Endothelial cell of umbilical vein (primary cell): Measurements from ENCODE around the gene RAD18.

Source experiments
- EZH2 ChIP-seq: IDR thresholded peaks from 2 replicates; pipeline ENCODE4 v1.6.1; 2012; ENCODE audit warnings: borderline replicate concordance, low read depth, mild to moderate bottlenecking, moderate library complexity, low read length, inconsistent platforms; ENCODE audit not compliant: severe bottlenecking
- GATA2 ChIP-seq: IDR thresholded peaks from 2 replicates; pipeline ENCODE4 v1.7.0; 2011; ENCODE audit warnings: low read depth, mild to moderate bottlenecking, moderate library complexity, mixed read lengths, low read length; ENCODE audit not compliant: insufficient read length, insufficient read depth
- POLR2AphosphoS5 ChIP-seq: IDR thresholded peaks from 2 replicates; pipeline ENCODE4 v1.6.1; 2012; ENCODE audit warnings: low read depth, mild to moderate bottlenecking, control low read depth, low read length, moderate library complexity; ENCODE audit not compliant: insufficient read depth
- TF ChIP-seq, protein P1 (sequence below), 2 donors: IDR thresholded peaks; 1 replicate in 1 of 2; 2 replicates in 1 of 2; pipeline ENCODE4 v1.5.1; 2011; ENCODE audit warnings: low read length in 2 of 2, mild to moderate bottlenecking in 2 of 2, moderate library complexity in 2 of 2, control low read depth in 1 of 2, inconsistent platforms in 1 of 2, low read depth in 1 of 2; ENCODE audit not compliant: insufficient read depth in 1 of 2; ENCODE audit errors: extremely low read depth in 1 of 2
- TF ChIP-seq, protein P2 (sequence below): IDR thresholded peaks from 2 replicates; pipeline ENCODE4 v1.6.1; 2011; ENCODE audit not compliant: insufficient read depth, insufficient read length

DNA sequence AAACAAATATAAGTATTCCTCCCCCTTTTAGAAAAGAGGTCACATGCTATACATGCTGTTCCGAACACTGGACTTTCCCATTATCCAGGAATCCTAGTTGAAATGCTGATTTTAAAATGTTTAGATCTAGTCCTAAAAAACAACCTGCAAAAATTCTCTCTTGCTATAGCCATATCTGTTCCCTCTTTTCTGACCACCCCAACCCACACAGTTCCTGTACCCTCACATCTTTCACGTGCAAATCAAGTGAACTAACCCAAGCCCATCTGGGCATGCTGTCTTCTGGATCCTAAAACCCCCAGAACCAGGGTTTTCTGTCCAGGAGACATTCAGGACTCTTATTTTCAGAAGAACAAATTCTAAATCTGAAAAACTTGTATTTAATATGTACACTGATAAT is 67.4 kb downstream of the RAD18 start:
- TF ChIP-seq, protein P1, sequence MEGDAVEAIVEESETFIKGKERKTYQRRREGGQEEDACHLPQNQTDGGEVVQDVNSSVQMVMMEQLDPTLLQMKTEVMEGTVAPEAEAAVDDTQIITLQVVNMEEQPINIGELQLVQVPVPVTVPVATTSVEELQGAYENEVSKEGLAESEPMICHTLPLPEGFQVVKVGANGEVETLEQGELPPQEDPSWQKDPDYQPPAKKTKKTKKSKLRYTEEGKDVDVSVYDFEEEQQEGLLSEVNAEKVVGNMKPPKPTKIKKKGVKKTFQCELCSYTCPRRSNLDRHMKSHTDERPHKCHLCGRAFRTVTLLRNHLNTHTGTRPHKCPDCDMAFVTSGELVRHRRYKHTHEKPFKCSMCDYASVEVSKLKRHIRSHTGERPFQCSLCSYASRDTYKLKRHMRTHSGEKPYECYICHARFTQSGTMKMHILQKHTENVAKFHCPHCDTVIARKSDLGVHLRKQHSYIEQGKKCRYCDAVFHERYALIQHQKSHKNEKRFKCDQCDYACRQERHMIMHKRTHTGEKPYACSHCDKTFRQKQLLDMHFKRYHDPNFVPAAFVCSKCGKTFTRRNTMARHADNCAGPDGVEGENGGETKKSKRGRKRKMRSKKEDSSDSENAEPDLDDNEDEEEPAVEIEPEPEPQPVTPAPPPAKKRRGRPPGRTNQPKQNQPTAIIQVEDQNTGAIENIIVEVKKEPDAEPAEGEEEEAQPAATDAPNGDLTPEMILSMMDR (IDR thresholded peaks at IDR 0.05; ENCODE audit: extremely low read depth in 1 of 2, insufficient read depth in 1 of 2, low read depth in 1 of 2, low read length in 2 of 2): no peak
- TF ChIP-seq EZH2 (no peak), GATA2 (no peak), POLR2AphosphoS5 (no peak)
- TF ChIP-seq, protein P2, sequence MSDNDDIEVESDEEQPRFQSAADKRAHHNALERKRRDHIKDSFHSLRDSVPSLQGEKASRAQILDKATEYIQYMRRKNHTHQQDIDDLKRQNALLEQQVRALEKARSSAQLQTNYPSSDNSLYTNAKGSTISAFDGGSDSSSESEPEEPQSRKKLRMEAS: no peak
